Measurements from ENCODE around the gene RGS2. TPM values are rescaled to one million over a fixed set of nuclear protein-coding genes. Genes with fewer than 3 reads are reported as not detected.

Gene RGS2
- total RNA-seq, 1 donor from 2014 or later, result 14.4 TPM

GRCh38 chr1:192811594-192812239 is 2.9 kb downstream of the RGS2 start:
- Histone ChIP-seq H3K4me2 (no peak overlapping the region), H3F3A (ENCODE audit: low read depth) (peaks cover 18% of the 10 kb centered on the region), H3K36me3 (no peaks in the 10 kb centered on the region), H3K4me3 (no peak overlapping the region), H3K27me3 (peaks cover 40% of the 10 kb centered on the region), H3K9ac (no peak overlapping the region), H3K9me3 (ENCODE audit: low read depth) (no peaks in the 10 kb centered on the region), H3K4me1 (peaks cover 13% of the 10 kb centered on the region), H4K20me1 (ENCODE audit: low read depth) (peaks cover 13% of the 10 kb centered on the region), H2AFZ (replicated peaks) (no peak overlapping the region), H3K27ac (no peak overlapping the region), H3K79me2 (ENCODE audit: low read depth) (no peaks in the 10 kb centered on the region)
- no peak overlapping the region for H3K4me3 Mint-ChIP-seq
- H3K36me3 Mint-ChIP-seq, result peaks cover 8% of the 10 kb centered on the region
- TF ChIP-seq CTCF (IDR thresholded peaks at IDR 0.05) (no peak), EZH2phosphoT487 (IDR thresholded peaks at IDR 0.05) (no peak), EZH2 (IDR thresholded peaks at IDR 0.05) (no peak)
- H3K27ac Mint-ChIP-seq, result no peak overlapping the region
- H3K9me3 Mint-ChIP-seq, result no peaks in the 10 kb centered on the region
- H3K4me1 Mint-ChIP-seq, result peaks cover 28% of the 10 kb centered on the region
- peaks cover 5% of the 10 kb centered on the region for H3K27me3 Mint-ChIP-seq (ENCODE audit: insufficient read depth, low read depth)
- DNase-seq (ENCODE audit: low spot score), result no peak

GRCh38 chr1:192812420-192813209 is 3.8 kb downstream of the RGS2 start:
- no peak overlapping the region for H3K4me2 ChIP-seq
- peaks cover 18% of the 10 kb centered on the region for H3F3A ChIP-seq (ENCODE audit: low read depth)
- H3K27me3 ChIP-seq, result peaks cover 31% of the 10 kb centered on the region
- Mint-ChIP-seq H3K27ac (no peak overlapping the region), H3K36me3 (peaks cover 8% of the 10 kb centered on the region), H3K9me3 (no peaks in the 10 kb centered on the region), H3K4me1 (peaks cover 22% of the 10 kb centered on the region), H3K27me3 (ENCODE audit: insufficient read depth, low read depth) (peaks cover 5% of the 10 kb centered on the region), H3K4me3 (no peak overlapping the region)
- peaks cover 13% of the 10 kb centered on the region for H4K20me1 ChIP-seq (ENCODE audit: low read depth)
- H3K36me3 ChIP-seq, result no peaks in the 10 kb centered on the region
- H3K27ac ChIP-seq, result no peak overlapping the region
- H3K4me1 ChIP-seq, result peaks cover 13% of the 10 kb centered on the region
- H3K79me2 ChIP-seq (ENCODE audit: low read depth), result no peaks in the 10 kb centered on the region
- TF ChIP-seq EZH2phosphoT487 (IDR thresholded peaks at IDR 0.05) (no peak), CTCF (IDR thresholded peaks at IDR 0.05) (no peak), EZH2 (IDR thresholded peaks at IDR 0.05) (no peak)
- DNase-seq (ENCODE audit: low spot score), result no peak
- H3K9me3 ChIP-seq (ENCODE audit: low read depth), result no peaks in the 10 kb centered on the region
- no peak overlapping the region for H3K9ac ChIP-seq
- no peak overlapping the region for H2AFZ ChIP-seq (replicated peaks)
- no peak overlapping the region for H3K4me3 ChIP-seq

- H3K4me1 Mint-ChIP-seq, result peaks cover 10% of the 10 kb centered on the region
- H3K36me3 Mint-ChIP-seq, result peaks cover 8% of the 10 kb centered on the region
- Histone ChIP-seq H3K27ac (no peak overlapping the region), H3K36me3 (no peaks in the 10 kb centered on the region), H3K9ac (no peak overlapping the region), H2AFZ (replicated peaks) (no peak overlapping the region), H3K79me2 (ENCODE audit: low read depth) (no peaks in the 10 kb centered on the region), H3K4me1 (peaks cover 5% of the 10 kb centered on the region), H3F3A (ENCODE audit: low read depth) (peaks cover 5% of the 10 kb centered on the region), H3K27me3 (peaks cover 16% of the 10 kb centered on the region), H3K4me3 (no peak overlapping the region), H3K4me2 (no peak overlapping the region), H4K20me1 (ENCODE audit: low read depth) (peaks cover 9% of the 10 kb centered on the region), H3K9me3 (ENCODE audit: low read depth) (no peaks in the 10 kb centered on the region)
- H3K4me3 Mint-ChIP-seq, result no peak overlapping the region
- no peak for TF ChIP-seq CTCF (IDR thresholded peaks at IDR 0.05)
- no peak for TF ChIP-seq EZH2phosphoT487 (IDR thresholded peaks at IDR 0.05)
- no peak for DNase-seq (ENCODE audit: low spot score)
- H3K9me3 Mint-ChIP-seq, result no peaks in the 10 kb centered on the region
- H3K27me3 Mint-ChIP-seq (ENCODE audit: insufficient read depth, low read depth), result peaks cover 3% of the 10 kb centered on the region
- no peak overlapping the region for H3K27ac Mint-ChIP-seq
Measured at GRCh38 chr1:192814805-192815204, 6.0 kb downstream of the RGS2 start.
